Measurements from ENCODE around the gene ARHGEF6. TPM values are rescaled to one million over a fixed set of nuclear protein-coding genes. Genes with fewer than 3 reads are reported as not detected.

The ARHGEF6 gene
- total and polyA plus RNA-seq, 2 experiments from 2014 or later, result 2.5 to 6.0 TPM

- Histone ChIP-seq H3K9me2 (ENCODE audit: insufficient read depth) (no peaks in the 10 kb centered on the region), H2AFZ (no peak overlapping the region), H3K4me1 (ENCODE audit: insufficient read depth) (no peaks in the 10 kb centered on the region), H3K79me2 (replicated peaks; ENCODE audit: insufficient read depth) (no peaks in the 10 kb centered on the region), H3K36me3 (ENCODE audit: insufficient read depth) (no peaks in the 10 kb centered on the region), H3K4me2 (no peak overlapping the region), H4K20me1 (replicated peaks; ENCODE audit: insufficient read depth) (no peaks in the 10 kb centered on the region), H3K27me3 (ENCODE audit: insufficient read depth) (no peaks in the 10 kb centered on the region), H3K27ac (ENCODE audit: low read depth) (no peak overlapping the region), H3F3A (replicated peaks; ENCODE audit: low read depth) (no peaks in the 10 kb centered on the region), H3K4me3 (no peak overlapping the region)
- Mint-ChIP-seq H3K4me1 (peaks cover 7% of the 10 kb centered on the region), H3K36me3 (ENCODE audit: low read depth) (no peaks in the 10 kb centered on the region), H3K4me3 (no peak overlapping the region), H3K9me3 (peaks cover under 1% of the 10 kb centered on the region), H3K27ac (no peak overlapping the region), H3K27me3 (ENCODE audit: insufficient read depth, low read depth, poor library complexity) (no peaks in the 10 kb centered on the region)
- TF ChIP-seq NANOG (IDR thresholded peaks at IDR 0.05; ENCODE audit: borderline replicate concordance), result no peak
- no peak for TF ChIP-seq ZNF462 (CRISPR knock-in tag; IDR thresholded peaks at IDR 0.05)
- no peak for DNase-seq (ENCODE audit: low spot score)
- no peak for ATAC-seq
Measured at GRCh38 chrX:136789856-136790255, 9.1 kb upstream of the ARHGEF6 start.

GRCh38 chrX:136784231-136784630 is 3.5 kb upstream of the ARHGEF6 start:
- ATAC-seq (no peak), DNase-seq (ENCODE audit: low spot score) (no peak)
- H3K27me3 Mint-ChIP-seq (ENCODE audit: insufficient read depth, low read depth, poor library complexity), result no peaks in the 10 kb centered on the region
- no peak overlapping the region for H3K4me3 Mint-ChIP-seq
- Histone ChIP-seq H3K4me3 (no peak overlapping the region), H3K27ac (ENCODE audit: low read depth) (no peak overlapping the region), H3K4me1 (ENCODE audit: insufficient read depth) (no peaks in the 10 kb centered on the region), H4K20me1 (replicated peaks; ENCODE audit: insufficient read depth) (no peaks in the 10 kb centered on the region), H3F3A (replicated peaks; ENCODE audit: low read depth) (no peaks in the 10 kb centered on the region), H3K9me2 (ENCODE audit: insufficient read depth) (no peaks in the 10 kb centered on the region), H3K4me2 (no peak overlapping the region), H3K79me2 (replicated peaks; ENCODE audit: insufficient read depth) (no peaks in the 10 kb centered on the region), H3K27me3 (ENCODE audit: insufficient read depth) (no peaks in the 10 kb centered on the region), H3K36me3 (ENCODE audit: insufficient read depth) (no peaks in the 10 kb centered on the region), H2AFZ (no peak overlapping the region)
- H3K4me1 Mint-ChIP-seq, result peaks cover 7% of the 10 kb centered on the region
- H3K9me3 Mint-ChIP-seq, result no peaks in the 10 kb centered on the region
- H3K27ac Mint-ChIP-seq, result no peak overlapping the region
- no peaks in the 10 kb centered on the region for H3K36me3 Mint-ChIP-seq (ENCODE audit: low read depth)
- TF ChIP-seq CREB1 (CRISPR knock-in tag; IDR thresholded peaks at IDR 0.05; ENCODE audit: low read depth) (no peak), POLR2AphosphoS5 (IDR thresholded peaks at IDR 0.05; ENCODE audit: low read depth) (no peak), NANOG (IDR thresholded peaks at IDR 0.05; ENCODE audit: borderline replicate concordance) (no peak), ZNF462 (CRISPR knock-in tag; IDR thresholded peaks at IDR 0.05) (no peak)

Measured in GM23338 (cell line).